ENCODE data around the gene GAS7.

GAS7 gene

GRCh38 chr17:10118788-10119130 is 79.6 kb downstream of the GAS7 start:
- H3K27ac ChIP-seq (ENCODE audit: low read depth, low read length, poor library complexity, severe bottlenecking) = no peak overlapping the region
- H3K9ac ChIP-seq (ENCODE audit: low read length) = no peak overlapping the region
- no peak overlapping the region for H3K4me2 ChIP-seq (ENCODE audit: low read length)
- no peaks in the 10 kb centered on the region for H3K9me3 ChIP-seq (ENCODE audit: low read length)
- H3K27me3 ChIP-seq (ENCODE audit: insufficient read depth, low read length) = no peaks in the 10 kb centered on the region
- no peak overlapping the region for H3K4me3 ChIP-seq (ENCODE audit: low read depth, low read length, poor library complexity, severe bottlenecking)
- no peaks in the 10 kb centered on the region for H3K4me1 ChIP-seq (ENCODE audit: insufficient read depth, low read length, severe bottlenecking)
- H3K36me3 ChIP-seq (ENCODE audit: insufficient read depth, low read length) = no peaks in the 10 kb centered on the region
- H3K9me2 ChIP-seq (ENCODE audit: low read depth, low read length) = no peaks in the 10 kb centered on the region
- TF ChIP-seq CTCF (IDR thresholded peaks at IDR 0.05; ENCODE audit: low read length) = no peak
- TF ChIP-seq EZH2 (IDR thresholded peaks at IDR 0.05; ENCODE audit: borderline replicate concordance, low read length) = no peak
- no peaks in the 10 kb centered on the region for H4K20me1 ChIP-seq (ENCODE audit: insufficient read depth, low read length)
- H3K79me2 ChIP-seq (ENCODE audit: insufficient read depth, low read length) = no peaks in the 10 kb centered on the region
- H2AFZ ChIP-seq (ENCODE audit: low read length) = no peak overlapping the region
- H3F3A ChIP-seq (ENCODE audit: insufficient read depth, low read length) = no peaks in the 10 kb centered on the region

- H3K36me3 ChIP-seq (ENCODE audit: insufficient read depth, low read length) = no peaks in the 10 kb centered on the region
- TF ChIP-seq EZH2 (IDR thresholded peaks at IDR 0.05; ENCODE audit: borderline replicate concordance, low read length) (no peak), CTCF (IDR thresholded peaks at IDR 0.05; ENCODE audit: low read length) (no peak)
- H4K20me1 ChIP-seq (ENCODE audit: insufficient read depth, low read length) = no peaks in the 10 kb centered on the region
- H3K9me2 ChIP-seq (ENCODE audit: low read depth, low read length) = no peaks in the 10 kb centered on the region
- H3K4me3 ChIP-seq (ENCODE audit: low read depth, low read length, poor library complexity, severe bottlenecking) = no peak overlapping the region
- H3K27me3 ChIP-seq (ENCODE audit: insufficient read depth, low read length) = no peaks in the 10 kb centered on the region
- no peaks in the 10 kb centered on the region for H3K4me1 ChIP-seq (ENCODE audit: insufficient read depth, low read length, severe bottlenecking)
- H3K27ac ChIP-seq (ENCODE audit: low read depth, low read length, poor library complexity, severe bottlenecking) = no peak overlapping the region
- no peaks in the 10 kb centered on the region for H3K9me3 ChIP-seq (ENCODE audit: low read length)
- H3K9ac ChIP-seq (ENCODE audit: low read length) = no peak overlapping the region
- no peaks in the 10 kb centered on the region for H3F3A ChIP-seq (ENCODE audit: insufficient read depth, low read length)
- H3K4me2 ChIP-seq (ENCODE audit: low read length) = no peak overlapping the region
- no peaks in the 10 kb centered on the region for H3K79me2 ChIP-seq (ENCODE audit: insufficient read depth, low read length)
- no peak overlapping the region for H2AFZ ChIP-seq (ENCODE audit: low read length)
Observed at GRCh38 chr17:10117581-10118001, 80.8 kb downstream of the GAS7 start.

- H3K9me2 ChIP-seq (ENCODE audit: low read depth, low read length) = no peaks in the 10 kb centered on the region
- H3K27me3 ChIP-seq (ENCODE audit: insufficient read depth, low read length) = no peaks in the 10 kb centered on the region
- no peaks in the 10 kb centered on the region for H3K4me1 ChIP-seq (ENCODE audit: insufficient read depth, low read length, severe bottlenecking)
- H3K36me3 ChIP-seq (ENCODE audit: insufficient read depth, low read length) = no peaks in the 10 kb centered on the region
- no peaks in the 10 kb centered on the region for H3K79me2 ChIP-seq (ENCODE audit: insufficient read depth, low read length)
- H3F3A ChIP-seq (ENCODE audit: insufficient read depth, low read length) = no peaks in the 10 kb centered on the region
- no peak overlapping the region for H3K27ac ChIP-seq (ENCODE audit: low read depth, low read length, poor library complexity, severe bottlenecking)
- no peak overlapping the region for H3K4me3 ChIP-seq (ENCODE audit: low read depth, low read length, poor library complexity, severe bottlenecking)
- H3K9ac ChIP-seq (ENCODE audit: low read length) = no peak overlapping the region
- H4K20me1 ChIP-seq (ENCODE audit: insufficient read depth, low read length) = no peaks in the 10 kb centered on the region
- H3K4me2 ChIP-seq (ENCODE audit: low read length) = no peak overlapping the region
- H3K9me3 ChIP-seq (ENCODE audit: low read length) = no peaks in the 10 kb centered on the region
- TF ChIP-seq EZH2 (IDR thresholded peaks at IDR 0.05; ENCODE audit: borderline replicate concordance, low read length) = no peak
- TF ChIP-seq CTCF (IDR thresholded peaks at IDR 0.05; ENCODE audit: low read length) = no peak
- no peak overlapping the region for H2AFZ ChIP-seq (ENCODE audit: low read length)
Observed at GRCh38 chr17:10116753-10117420, 81.5 kb downstream of the GAS7 start.
